ENCODE results near the gene MREG. TPM values are rescaled to one million over a fixed set of nuclear protein-coding genes. Genes with fewer than 3 reads are reported as not detected.

MREG gene
- total and polyA plus RNA-seq, 2 experiments from 2014 or later = 19.4 to 25.3 TPM

DNA sequence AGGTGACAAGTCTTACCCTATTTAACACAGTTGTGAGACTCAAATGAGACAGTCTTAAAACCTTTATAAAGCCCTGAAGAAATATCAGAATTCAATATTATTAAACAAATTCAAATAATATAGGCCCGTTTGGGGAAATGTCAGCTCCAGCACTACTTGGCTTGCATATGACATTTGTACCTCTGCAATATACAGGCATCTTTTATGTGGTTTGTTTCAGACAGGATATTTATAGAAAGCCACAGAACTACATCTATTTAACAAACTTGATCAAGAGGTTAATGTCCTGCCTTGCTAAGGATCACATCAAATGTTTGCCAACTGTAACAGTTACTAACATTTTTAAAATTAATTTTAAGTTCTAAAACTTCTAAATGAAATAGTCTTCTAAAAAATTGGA, 3.2 kb upstream of the MREG start:
- Mint-ChIP-seq H3K4me3 (no peak overlapping the region), H3K27me3 (ENCODE audit: insufficient read depth, low read depth, poor library complexity) (peaks cover 6% of the 10 kb centered on the region), H3K27ac (no peak overlapping the region), H3K4me1 (peaks cover 13% of the 10 kb centered on the region; the same call in 2 of the 3 replicates), H3K36me3 (ENCODE audit: low read depth) (no peaks in the 10 kb centered on the region; the same call in 2 of the 3 replicates), H3K9me3 (no peaks in the 10 kb centered on the region)
- ATAC-seq (no peak), DNase-seq (ENCODE audit: low spot score) (no peak)
- Histone ChIP-seq H3K9me2 (ENCODE audit: insufficient read depth) (peaks cover 5% of the 10 kb centered on the region; the same call in 1 of the 2 replicates), H4K20me1 (replicated peaks; ENCODE audit: insufficient read depth) (no peaks in the 10 kb centered on the region), H3K27ac (ENCODE audit: low read depth) (no peak overlapping the region), H3K4me2 (no peak overlapping the region), H3K4me1 (ENCODE audit: insufficient read depth) (peaks cover 13% of the 10 kb centered on the region), H3F3A (replicated peaks; ENCODE audit: low read depth) (no peaks in the 10 kb centered on the region), H3K79me2 (replicated peaks; ENCODE audit: insufficient read depth) (peaks cover 15% of the 10 kb centered on the region), H3K4me3 (no peak overlapping the region), H3K36me3 (ENCODE audit: insufficient read depth) (no peaks in the 10 kb centered on the region), H2AFZ (no peak overlapping the region), H3K27me3 (ENCODE audit: insufficient read depth) (no peaks in the 10 kb centered on the region)
- TF ChIP-seq EZH2phosphoT487 (IDR thresholded peaks at IDR 0.05; ENCODE audit: unreplicated experiment) (no peak), NANOG (IDR thresholded peaks at IDR 0.05; ENCODE audit: borderline replicate concordance) (no peak), POLR2AphosphoS5 (IDR thresholded peaks at IDR 0.05; ENCODE audit: low read depth) (no peak), CREB1 (CRISPR knock-in tag; IDR thresholded peaks at IDR 0.05; ENCODE audit: low read depth) (no peak), ZNF114 (CRISPR knock-in tag; IDR thresholded peaks at IDR 0.05) (no peak), EZH2 (IDR thresholded peaks at IDR 0.05; ENCODE audit: low read depth, unreplicated experiment) (no peak), JUNB (IDR thresholded peaks at IDR 0.05; ENCODE audit: unreplicated experiment) (no peak), STAT1 (IDR thresholded peaks at IDR 0.05; ENCODE audit: unreplicated experiment) (no peak), ZNF331 (CRISPR knock-in tag; IDR thresholded peaks at IDR 0.05; ENCODE audit: low read depth) (no peak)
- TF ChIP-seq, protein P1, sequence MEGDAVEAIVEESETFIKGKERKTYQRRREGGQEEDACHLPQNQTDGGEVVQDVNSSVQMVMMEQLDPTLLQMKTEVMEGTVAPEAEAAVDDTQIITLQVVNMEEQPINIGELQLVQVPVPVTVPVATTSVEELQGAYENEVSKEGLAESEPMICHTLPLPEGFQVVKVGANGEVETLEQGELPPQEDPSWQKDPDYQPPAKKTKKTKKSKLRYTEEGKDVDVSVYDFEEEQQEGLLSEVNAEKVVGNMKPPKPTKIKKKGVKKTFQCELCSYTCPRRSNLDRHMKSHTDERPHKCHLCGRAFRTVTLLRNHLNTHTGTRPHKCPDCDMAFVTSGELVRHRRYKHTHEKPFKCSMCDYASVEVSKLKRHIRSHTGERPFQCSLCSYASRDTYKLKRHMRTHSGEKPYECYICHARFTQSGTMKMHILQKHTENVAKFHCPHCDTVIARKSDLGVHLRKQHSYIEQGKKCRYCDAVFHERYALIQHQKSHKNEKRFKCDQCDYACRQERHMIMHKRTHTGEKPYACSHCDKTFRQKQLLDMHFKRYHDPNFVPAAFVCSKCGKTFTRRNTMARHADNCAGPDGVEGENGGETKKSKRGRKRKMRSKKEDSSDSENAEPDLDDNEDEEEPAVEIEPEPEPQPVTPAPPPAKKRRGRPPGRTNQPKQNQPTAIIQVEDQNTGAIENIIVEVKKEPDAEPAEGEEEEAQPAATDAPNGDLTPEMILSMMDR (conservative IDR thresholded peaks at IDR 0.05; ENCODE audit: low read depth in 2 of 2) = no peak
- TF ChIP-seq, protein P2, sequence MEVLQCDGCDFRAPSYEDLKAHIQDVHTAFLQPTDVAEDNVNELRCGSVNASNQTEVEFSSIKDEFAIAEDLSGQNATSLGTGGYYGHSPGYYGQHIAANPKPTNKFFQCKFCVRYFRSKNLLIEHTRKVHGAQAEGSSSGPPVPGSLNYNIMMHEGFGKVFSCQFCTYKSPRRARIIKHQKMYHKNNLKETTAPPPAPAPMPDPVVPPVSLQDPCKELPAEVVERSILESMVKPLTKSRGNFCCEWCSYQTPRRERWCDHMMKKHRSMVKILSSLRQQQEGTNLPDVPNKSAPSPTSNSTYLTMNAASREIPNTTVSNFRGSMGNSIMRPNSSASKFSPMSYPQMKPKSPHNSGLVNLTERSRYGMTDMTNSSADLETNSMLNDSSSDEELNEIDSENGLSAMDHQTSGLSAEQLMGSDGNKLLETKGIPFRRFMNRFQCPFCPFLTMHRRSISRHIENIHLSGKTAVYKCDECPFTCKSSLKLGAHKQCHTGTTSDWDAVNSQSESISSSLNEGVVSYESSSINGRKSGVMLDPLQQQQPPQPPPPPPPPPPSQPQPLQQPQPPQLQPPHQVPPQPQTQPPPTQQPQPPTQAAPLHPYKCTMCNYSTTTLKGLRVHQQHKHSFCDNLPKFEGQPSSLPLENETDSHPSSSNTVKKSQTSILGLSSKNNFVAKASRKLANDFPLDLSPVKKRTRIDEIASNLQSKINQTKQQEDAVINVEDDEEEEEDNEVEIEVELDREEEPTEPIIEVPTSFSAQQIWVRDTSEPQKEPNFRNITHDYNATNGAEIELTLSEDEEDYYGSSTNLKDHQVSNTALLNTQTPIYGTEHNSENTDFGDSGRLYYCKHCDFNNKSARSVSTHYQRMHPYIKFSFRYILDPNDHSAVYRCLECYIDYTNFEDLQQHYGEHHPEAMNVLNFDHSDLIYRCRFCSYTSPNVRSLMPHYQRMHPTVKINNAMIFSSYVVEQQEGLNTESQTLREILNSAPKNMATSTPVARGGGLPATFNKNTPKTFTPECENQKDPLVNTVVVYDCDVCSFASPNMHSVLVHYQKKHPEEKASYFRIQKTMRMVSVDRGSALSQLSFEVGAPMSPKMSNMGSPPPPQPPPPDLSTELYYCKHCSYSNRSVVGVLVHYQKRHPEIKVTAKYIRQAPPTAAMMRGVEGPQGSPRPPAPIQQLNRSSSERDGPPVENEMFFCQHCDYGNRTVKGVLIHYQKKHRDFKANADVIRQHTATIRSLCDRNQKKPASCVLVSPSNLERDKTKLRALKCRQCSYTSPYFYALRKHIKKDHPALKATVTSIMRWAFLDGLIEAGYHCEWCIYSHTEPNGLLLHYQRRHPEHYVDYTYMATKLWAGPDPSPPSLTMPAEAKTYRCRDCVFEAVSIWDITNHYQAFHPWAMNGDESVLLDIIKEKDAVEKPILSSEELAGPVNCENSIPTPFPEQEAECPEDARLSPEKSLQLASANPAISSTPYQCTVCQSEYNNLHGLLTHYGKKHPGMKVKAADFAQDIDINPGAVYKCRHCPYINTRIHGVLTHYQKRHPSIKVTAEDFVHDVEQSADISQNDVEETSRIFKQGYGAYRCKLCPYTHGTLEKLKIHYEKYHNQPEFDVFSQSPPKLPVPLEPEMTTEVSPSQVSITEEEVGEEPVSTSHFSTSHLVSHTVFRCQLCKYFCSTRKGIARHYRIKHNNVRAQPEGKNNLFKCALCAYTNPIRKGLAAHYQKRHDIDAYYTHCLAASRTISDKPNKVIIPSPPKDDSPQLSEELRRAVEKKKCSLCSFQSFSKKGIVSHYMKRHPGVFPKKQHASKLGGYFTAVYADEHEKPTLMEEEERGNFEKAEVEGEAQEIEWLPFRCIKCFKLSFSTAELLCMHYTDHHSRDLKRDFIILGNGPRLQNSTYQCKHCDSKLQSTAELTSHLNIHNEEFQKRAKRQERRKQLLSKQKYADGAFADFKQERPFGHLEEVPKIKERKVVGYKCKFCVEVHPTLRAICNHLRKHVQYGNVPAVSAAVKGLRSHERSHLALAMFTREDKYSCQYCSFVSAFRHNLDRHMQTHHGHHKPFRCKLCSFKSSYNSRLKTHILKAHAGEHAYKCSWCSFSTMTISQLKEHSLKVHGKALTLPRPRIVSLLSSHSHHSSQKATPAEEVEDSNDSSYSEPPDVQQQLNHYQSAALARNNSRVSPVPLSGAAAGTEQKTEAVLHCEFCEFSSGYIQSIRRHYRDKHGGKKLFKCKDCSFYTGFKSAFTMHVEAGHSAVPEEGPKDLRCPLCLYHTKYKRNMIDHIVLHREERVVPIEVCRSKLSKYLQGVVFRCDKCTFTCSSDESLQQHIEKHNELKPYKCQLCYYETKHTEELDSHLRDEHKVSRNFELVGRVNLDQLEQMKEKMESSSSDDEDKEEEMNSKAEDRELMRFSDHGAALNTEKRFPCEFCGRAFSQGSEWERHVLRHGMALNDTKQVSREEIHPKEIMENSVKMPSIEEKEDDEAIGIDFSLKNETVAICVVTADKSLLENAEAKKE (CRISPR knock-in tag; IDR thresholded peaks at IDR 0.05) = no peak
- TF ChIP-seq, protein P3, sequence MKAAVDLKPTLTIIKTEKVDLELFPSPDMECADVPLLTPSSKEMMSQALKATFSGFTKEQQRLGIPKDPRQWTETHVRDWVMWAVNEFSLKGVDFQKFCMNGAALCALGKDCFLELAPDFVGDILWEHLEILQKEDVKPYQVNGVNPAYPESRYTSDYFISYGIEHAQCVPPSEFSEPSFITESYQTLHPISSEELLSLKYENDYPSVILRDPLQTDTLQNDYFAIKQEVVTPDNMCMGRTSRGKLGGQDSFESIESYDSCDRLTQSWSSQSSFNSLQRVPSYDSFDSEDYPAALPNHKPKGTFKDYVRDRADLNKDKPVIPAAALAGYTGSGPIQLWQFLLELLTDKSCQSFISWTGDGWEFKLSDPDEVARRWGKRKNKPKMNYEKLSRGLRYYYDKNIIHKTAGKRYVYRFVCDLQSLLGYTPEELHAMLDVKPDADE (IDR thresholded peaks at IDR 0.05) = no peak
- TF ChIP-seq, protein P4, sequence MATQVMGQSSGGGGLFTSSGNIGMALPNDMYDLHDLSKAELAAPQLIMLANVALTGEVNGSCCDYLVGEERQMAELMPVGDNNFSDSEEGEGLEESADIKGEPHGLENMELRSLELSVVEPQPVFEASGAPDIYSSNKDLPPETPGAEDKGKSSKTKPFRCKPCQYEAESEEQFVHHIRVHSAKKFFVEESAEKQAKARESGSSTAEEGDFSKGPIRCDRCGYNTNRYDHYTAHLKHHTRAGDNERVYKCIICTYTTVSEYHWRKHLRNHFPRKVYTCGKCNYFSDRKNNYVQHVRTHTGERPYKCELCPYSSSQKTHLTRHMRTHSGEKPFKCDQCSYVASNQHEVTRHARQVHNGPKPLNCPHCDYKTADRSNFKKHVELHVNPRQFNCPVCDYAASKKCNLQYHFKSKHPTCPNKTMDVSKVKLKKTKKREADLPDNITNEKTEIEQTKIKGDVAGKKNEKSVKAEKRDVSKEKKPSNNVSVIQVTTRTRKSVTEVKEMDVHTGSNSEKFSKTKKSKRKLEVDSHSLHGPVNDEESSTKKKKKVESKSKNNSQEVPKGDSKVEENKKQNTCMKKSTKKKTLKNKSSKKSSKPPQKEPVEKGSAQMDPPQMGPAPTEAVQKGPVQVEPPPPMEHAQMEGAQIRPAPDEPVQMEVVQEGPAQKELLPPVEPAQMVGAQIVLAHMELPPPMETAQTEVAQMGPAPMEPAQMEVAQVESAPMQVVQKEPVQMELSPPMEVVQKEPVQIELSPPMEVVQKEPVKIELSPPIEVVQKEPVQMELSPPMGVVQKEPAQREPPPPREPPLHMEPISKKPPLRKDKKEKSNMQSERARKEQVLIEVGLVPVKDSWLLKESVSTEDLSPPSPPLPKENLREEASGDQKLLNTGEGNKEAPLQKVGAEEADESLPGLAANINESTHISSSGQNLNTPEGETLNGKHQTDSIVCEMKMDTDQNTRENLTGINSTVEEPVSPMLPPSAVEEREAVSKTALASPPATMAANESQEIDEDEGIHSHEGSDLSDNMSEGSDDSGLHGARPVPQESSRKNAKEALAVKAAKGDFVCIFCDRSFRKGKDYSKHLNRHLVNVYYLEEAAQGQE (IDR thresholded peaks at IDR 0.05; ENCODE audit: unreplicated experiment) = no peak

All from GM23338 (cell line).